Activated CD8-positive, alpha-beta memory T cell treated with anti-CD3 and anti-CD28 coated beads, Interleukin-2, amount 50 U/mL, for 48 hours (primary cell): ENCODE data around the gene SAMD8.

Experiments used
- DNase-seq: peaks from one replicate; pipeline ENCODE4 v3.0.0-alpha.2; 2020

Gene SAMD8

GRCh38 chr10:75229971-75230370 lies 118.5 kb downstream of the SAMD8 start:
- no peak for DNase-seq

- peak; percentile 95 for DNase-seq
Observed at GRCh38 chr10:75230600-75231038, 119.2 kb downstream of the SAMD8 start.
